Calu3 (cell line): ENCODE measurements around the gene ANKRD30A. TPM values are rescaled to one million over a fixed set of nuclear protein-coding genes. Genes with fewer than 3 reads are reported as not detected.

ENCODE experiments used
- BruUV-seq: library from RNA; stranded (reverse); fragments of 400-500 nt; replicated peaks from 2 replicates; lab custom pipeline; 2021; lab: Mats Ljungman, UMichigan
- CTCF ChIA-PET: fragments of 300-600 bp; sonication (Branson Sonifier 250); formaldehyde crosslinking; loops from one replicate; lab custom pipeline; 2022; ENCODE audit warnings: antibody characterized with exemption; lab: Charles Lee
- DNase-seq: peaks from one replicate; pipeline ENCODE4 v3.0.0; 2022
- H3K27ac Mint-ChIP-seq: one replicate; pipeline ENCODE4 v1.8.0; 2022; ENCODE audit warnings: mixed read lengths; ENCODE audit not compliant: unreplicated experiment
- H3K27me3 Mint-ChIP-seq: one replicate; pipeline ENCODE4 v1.8.0; 2022; ENCODE audit warnings: mixed read lengths; ENCODE audit not compliant: unreplicated experiment
- H3K36me3 Mint-ChIP-seq: one replicate; pipeline ENCODE4 v1.8.0; 2022; ENCODE audit warnings: mild to moderate bottlenecking, moderate library complexity, mixed read lengths; ENCODE audit not compliant: insufficient read depth, unreplicated experiment
- H3K4me1 Mint-ChIP-seq: one replicate; pipeline ENCODE4 v1.8.0; 2022; ENCODE audit warnings: mild to moderate bottlenecking, low read depth, mixed read lengths; ENCODE audit not compliant: unreplicated experiment
- H3K4me3 Mint-ChIP-seq: one replicate; pipeline ENCODE4 v1.8.0; 2022; ENCODE audit warnings: mild to moderate bottlenecking, low read depth, moderate library complexity, mixed read lengths; ENCODE audit not compliant: unreplicated experiment
- H3K9me3 Mint-ChIP-seq: one replicate; pipeline ENCODE4 v1.8.0; 2022; ENCODE audit warnings: low read depth, mixed read lengths; ENCODE audit not compliant: unreplicated experiment
- intact Hi-C: fragments of 100-400 bp; cut with micrococcal nuclease; formaldehyde crosslinking; loops from one replicate; pipeline ENCODE4 v1.10.0; 2022; ENCODE audit not compliant: unreplicated experiment
- total RNA-seq: library from RNA; stranded (reverse); gene quantifications from 2 replicates; pipeline ENCODE4 v1.2.3, GENCODE V29; 2022
- TF ChIP-seq, protein P1 (sequence below): fragments of 200-600 bp; IDR thresholded peaks from one replicate; pipeline ENCODE4 v1.8.0; 2022; ENCODE audit warnings: antibody characterized with exemption; ENCODE audit not compliant: unreplicated experiment

The ANKRD30A gene
- total RNA-seq, 1 experiment from 2014 or later, result not detected

DNA sequence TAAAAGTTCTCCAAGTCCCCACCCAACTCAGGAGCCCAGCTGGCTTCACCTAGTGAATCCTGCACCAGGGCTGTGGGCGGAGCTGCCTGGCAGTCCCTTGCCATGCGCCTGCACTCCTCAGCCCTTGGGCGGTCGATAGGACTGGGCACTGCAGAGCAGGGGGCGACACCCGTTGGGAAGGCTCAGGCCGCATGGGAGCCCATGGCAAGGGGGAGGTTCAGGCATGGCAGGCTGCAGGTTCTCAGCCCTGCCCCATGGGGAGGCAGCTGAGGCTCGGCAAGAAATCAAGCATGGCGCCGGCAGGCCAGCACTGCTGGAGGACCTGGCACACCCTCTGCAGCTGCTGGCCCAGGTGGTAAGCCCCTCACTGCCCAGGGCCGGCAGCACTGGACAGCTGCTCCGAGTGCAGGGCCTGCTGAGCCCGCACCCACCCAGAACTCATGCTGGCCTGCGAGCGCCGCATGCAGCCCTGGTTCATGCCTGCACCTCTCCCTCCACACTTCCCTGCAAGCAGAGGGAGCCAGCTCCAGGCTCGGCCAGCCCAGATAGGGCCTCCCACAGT, 149.9 kb downstream of the ANKRD30A start:
- Mint-ChIP-seq H3K4me3 (no peak overlapping the region), H3K27me3 (no peaks in the 10 kb centered on the region), H3K4me1 (no peaks in the 10 kb centered on the region), H3K9me3 (peaks cover 5% of the 10 kb centered on the region), H3K27ac (no peak overlapping the region), H3K36me3 (no peaks in the 10 kb centered on the region)
- intact Hi-C loops, result no loop called here
- CTCF ChIA-PET, result no interaction called here
- no TSS peak for BruUV-seq
- DNase-seq, result no peak
- TF ChIP-seq, protein P1, sequence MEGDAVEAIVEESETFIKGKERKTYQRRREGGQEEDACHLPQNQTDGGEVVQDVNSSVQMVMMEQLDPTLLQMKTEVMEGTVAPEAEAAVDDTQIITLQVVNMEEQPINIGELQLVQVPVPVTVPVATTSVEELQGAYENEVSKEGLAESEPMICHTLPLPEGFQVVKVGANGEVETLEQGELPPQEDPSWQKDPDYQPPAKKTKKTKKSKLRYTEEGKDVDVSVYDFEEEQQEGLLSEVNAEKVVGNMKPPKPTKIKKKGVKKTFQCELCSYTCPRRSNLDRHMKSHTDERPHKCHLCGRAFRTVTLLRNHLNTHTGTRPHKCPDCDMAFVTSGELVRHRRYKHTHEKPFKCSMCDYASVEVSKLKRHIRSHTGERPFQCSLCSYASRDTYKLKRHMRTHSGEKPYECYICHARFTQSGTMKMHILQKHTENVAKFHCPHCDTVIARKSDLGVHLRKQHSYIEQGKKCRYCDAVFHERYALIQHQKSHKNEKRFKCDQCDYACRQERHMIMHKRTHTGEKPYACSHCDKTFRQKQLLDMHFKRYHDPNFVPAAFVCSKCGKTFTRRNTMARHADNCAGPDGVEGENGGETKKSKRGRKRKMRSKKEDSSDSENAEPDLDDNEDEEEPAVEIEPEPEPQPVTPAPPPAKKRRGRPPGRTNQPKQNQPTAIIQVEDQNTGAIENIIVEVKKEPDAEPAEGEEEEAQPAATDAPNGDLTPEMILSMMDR, result no peak

DNA sequence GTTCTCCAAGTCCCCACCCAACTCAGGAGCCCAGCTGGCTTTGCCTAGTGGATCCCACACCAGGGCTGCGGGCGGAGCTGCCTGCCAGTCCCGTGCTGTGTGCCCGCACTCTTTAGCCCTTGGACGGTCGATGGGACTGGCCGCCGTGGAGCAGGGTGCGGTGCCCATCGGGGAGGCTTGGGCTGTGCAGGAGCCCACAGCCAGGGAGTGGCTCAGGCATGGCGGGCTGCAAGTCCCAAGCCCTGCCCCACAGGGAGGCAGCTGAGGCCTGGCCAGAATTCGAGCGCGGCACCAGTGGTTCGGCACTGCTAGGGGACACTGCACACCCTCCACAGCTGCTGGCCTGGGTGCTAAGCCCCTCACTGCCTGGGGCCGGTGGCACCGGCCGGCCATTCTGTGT, 159.7 kb downstream of the ANKRD30A start:
- Mint-ChIP-seq H3K27me3 (no peaks in the 10 kb centered on the region), H3K9me3 (peaks cover 6% of the 10 kb centered on the region), H3K4me1 (no peaks in the 10 kb centered on the region), H3K27ac (no peak overlapping the region), H3K36me3 (no peaks in the 10 kb centered on the region), H3K4me3 (no peak overlapping the region)
- CTCF ChIA-PET, result interaction anchor here (0.6 kb wide), 1 partner anchor 33 kb away, joined by 3 read pairs; no protein-coding TSS in a partner anchor
- intact Hi-C loops, result no loop called here
- no peak for DNase-seq
- TF ChIP-seq, protein P1, result no peak
- no TSS peak for BruUV-seq

DNA sequence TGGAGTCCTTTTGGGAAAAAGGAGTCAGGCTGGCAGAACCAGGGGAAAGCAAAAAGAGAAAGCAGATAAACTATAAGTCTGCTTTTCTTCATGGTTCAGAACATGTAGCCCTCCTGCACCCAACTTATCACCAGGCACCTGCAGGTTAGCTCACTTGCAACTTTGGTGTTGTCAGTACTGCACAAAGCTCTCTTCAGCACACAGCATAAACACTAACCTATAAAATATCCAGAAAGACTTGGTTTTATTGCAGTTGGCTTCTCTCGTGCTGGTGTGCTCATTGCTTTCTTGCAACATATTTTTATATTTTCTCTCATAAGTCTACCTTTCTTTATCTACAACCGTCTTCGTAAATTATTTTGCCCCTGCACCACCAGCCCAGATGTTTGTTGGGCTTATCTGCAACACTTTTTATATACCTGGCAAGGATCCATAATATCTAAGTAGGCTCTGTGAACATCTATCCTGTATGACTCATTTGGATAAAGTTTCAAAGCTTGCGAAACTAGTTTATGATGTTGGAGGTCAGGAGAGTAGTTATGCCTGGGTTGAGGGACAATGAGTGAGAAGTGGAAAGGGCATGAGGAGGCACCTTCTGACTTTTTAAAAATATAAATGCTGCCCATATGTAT, 164.6 kb downstream of the ANKRD30A start:
- H3K27ac Mint-ChIP-seq, result no peak overlapping the region
- H3K4me3 Mint-ChIP-seq, result no peak overlapping the region
- BruUV-seq, result no TSS peak
- H3K27me3 Mint-ChIP-seq, result peaks cover 4% of the 10 kb centered on the region
- CTCF ChIA-PET, result no interaction called here
- DNase-seq, result no peak
- H3K9me3 Mint-ChIP-seq, result peaks cover 3% of the 10 kb centered on the region
- no peaks in the 10 kb centered on the region for H3K36me3 Mint-ChIP-seq
- intact Hi-C loops, result no loop called here
- H3K4me1 Mint-ChIP-seq, result no peaks in the 10 kb centered on the region
- TF ChIP-seq, protein P1, result no peak

DNA sequence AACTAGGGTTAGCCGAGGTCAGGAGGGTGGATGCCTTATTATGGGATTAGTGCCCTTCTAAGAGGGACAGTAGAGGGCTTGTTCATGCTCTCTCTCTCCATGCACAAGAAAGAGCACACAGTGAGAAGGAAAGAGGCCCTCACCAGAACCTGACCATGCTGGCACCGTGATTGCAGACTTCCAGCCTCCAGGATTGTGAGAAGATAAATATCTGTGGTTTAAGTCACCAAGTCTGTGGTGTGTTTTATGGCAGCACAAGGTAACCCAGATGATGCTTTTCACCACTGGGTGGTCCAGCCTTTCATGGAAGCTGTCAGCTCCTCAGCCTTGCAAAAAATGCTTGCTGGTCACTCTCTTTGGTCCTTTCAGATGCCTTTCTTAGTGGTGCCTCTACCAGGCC, 175.9 kb downstream of the ANKRD30A start:
- Mint-ChIP-seq H3K4me1 (no peaks in the 10 kb centered on the region), H3K9me3 (peaks cover 6% of the 10 kb centered on the region), H3K36me3 (no peaks in the 10 kb centered on the region), H3K27me3 (peaks cover under 1% of the 10 kb centered on the region), H3K4me3 (no peak overlapping the region), H3K27ac (no peak overlapping the region)
- TF ChIP-seq, protein P1, result no peak
- intact Hi-C loops, result no loop called here
- no peak for DNase-seq
- no TSS peak for BruUV-seq
- CTCF ChIA-PET, result no interaction called here
